Breast epithelium (tissue), 4 donors: ENCODE data around the gene ATP13A3. TPM values are rescaled to one million over a fixed set of nuclear protein-coding genes. Genes with fewer than 3 reads are reported as not detected.

ENCODE experiments used
- DNase-seq, 2 donors: peaks; one replicate each; pipeline ENCODE4 v3.0.0-alpha.2; 2019; ENCODE audit warnings: low spot score in 2 of 2
- H3K27ac ChIP-seq, 2 donors: fragments of 200-600 bp; sonication (generic) in 1 of 2; one replicate each; pipeline ENCODE4 v1.5.1; 2016 to 2019; ENCODE audit warnings: mild to moderate bottlenecking in 1 of 2
- H3K27me3 ChIP-seq, 2 donors: fragments of 200-600 bp; sonication (generic) in 1 of 2; one replicate each; pipeline versions ENCODE4 v1.5.1 to v1.6.0; 2017 to 2019; ENCODE audit warnings: control low read depth in 1 of 2, mild to moderate bottlenecking in 1 of 2
- H3K36me3 ChIP-seq: fragments of 200-600 bp; one replicate; pipeline ENCODE4 v1.5.1; 2019
- H3K4me1 ChIP-seq, 2 donors: fragments of 200-600 bp; sonication (generic); one replicate each; pipeline ENCODE4 v1.5.1; 2016 to 2019; ENCODE audit warnings: control low read depth in 1 of 2
- H3K4me3 ChIP-seq, 3 donors: fragments of 200-600 bp; sonication (generic); 1 replicate in 2 of 3; 2 replicates in 1 of 3; pipeline ENCODE4 v1.5.1; 2016 to 2019; ENCODE audit warnings: mild to moderate bottlenecking in 3 of 3, moderate library complexity in 2 of 3
- H3K9me3 ChIP-seq, 2 donors: fragments of 200-600 bp; sonication (generic) in 1 of 2; one replicate each; pipeline ENCODE4 v1.5.1; 2016 to 2019; ENCODE audit warnings: control low read depth in 1 of 2
- CTCF ChIP-seq, 3 donors: fragments of 450-650 bp; IDR thresholded peaks; one replicate each; pipeline ENCODE4 v1.5.1; 2016 to 2017; ENCODE audit warnings: antibody characterized with exemption in 3 of 3, mild to moderate bottlenecking in 3 of 3, moderate library complexity in 3 of 3
- POLR2A ChIP-seq: fragments of 450-650 bp; IDR thresholded peaks from one replicate; pipeline ENCODE4 v1.6.1; 2016; ENCODE audit warnings: antibody characterized with exemption, mild to moderate bottlenecking, moderate library complexity
- POLR2AphosphoS5 ChIP-seq, 3 donors: sonication (generic); formaldehyde crosslinking; IDR thresholded peaks; one replicate each; pipeline ENCODE4 v1.6.1; 2017; ENCODE audit warnings: antibody characterized with exemption in 3 of 3
- intact Hi-C: fragments of 100-400 bp; cut with DNase I; formaldehyde crosslinking; loops from one replicate; pipeline ENCODE4 v1.15.1; 2023; ENCODE audit warnings: low total_unique reads
- total RNA-seq, 3 donors: library from RNA; depleted of rRNA; stranded (reverse); fragments of >200 nt; gene quantifications; one replicate each; pipeline ENCODE4 v1.1.0, GENCODE V29; 2016

ATP13A3 gene
- total RNA-seq, 3 donors from 2014 or later = 132 to 170 (median 142) TPM

GRCh38 chr3:194440756-194441155 lies 46.0 kb downstream of the ATP13A3 start:
- TF ChIP-seq POLR2AphosphoS5 (IDR thresholded peaks at IDR 0.05) = no peak
- TF ChIP-seq POLR2A = no peak
- TF ChIP-seq CTCF (IDR thresholded peaks at IDR 0.05) = no peak
- H3K9me3 ChIP-seq = no peaks in the 10 kb centered on the region
- intact Hi-C loops = loop anchor here (5.0 kb wide), 1 partner anchor 578 kb away; no protein-coding TSS in a partner anchor
- H3K27ac ChIP-seq = no peak overlapping the region
- no peaks in the 10 kb centered on the region for H3K27me3 ChIP-seq
- no peaks in the 10 kb centered on the region for H3K4me1 ChIP-seq
- no peak overlapping the region for H3K4me3 ChIP-seq
- no peaks in the 10 kb centered on the region for H3K36me3 ChIP-seq
- no peak for DNase-seq

- no peak for TF ChIP-seq POLR2A
- TF ChIP-seq POLR2AphosphoS5 (IDR thresholded peaks at IDR 0.05) = no peak
- Histone ChIP-seq H3K9me3 (no peaks in the 10 kb centered on the region), H3K27me3 (no peaks in the 10 kb centered on the region), H3K27ac (no peak overlapping the region), H3K4me3 (no peak overlapping the region), H3K4me1 (no peaks in the 10 kb centered on the region), H3K36me3 (no peaks in the 10 kb centered on the region)
- no peak for DNase-seq
- intact Hi-C loops = loop anchor here (5.0 kb wide), 1 partner anchor 578 kb away; no protein-coding TSS in a partner anchor
These were observed 46.8 kb downstream of the ATP13A3 start for GRCh38 chr3:194439881-194440550.

- H3K4me3 ChIP-seq = no peak overlapping the region
- no peaks in the 10 kb centered on the region for H3K36me3 ChIP-seq
- DNase-seq = no peak
- no peak overlapping the region for H3K27ac ChIP-seq
- no peaks in the 10 kb centered on the region for H3K4me1 ChIP-seq
- no peak for TF ChIP-seq CTCF (IDR thresholded peaks at IDR 0.05)
- no peak for TF ChIP-seq POLR2AphosphoS5 (IDR thresholded peaks at IDR 0.05)
- no peak for TF ChIP-seq POLR2A
- no peaks in the 10 kb centered on the region for H3K27me3 ChIP-seq
- intact Hi-C loops = no loop called here
- no peaks in the 10 kb centered on the region for H3K9me3 ChIP-seq
These were observed 52.3 kb downstream of the ATP13A3 start for GRCh38 chr3:194434503-194434902.

- intact Hi-C loops = no loop called here
- TF ChIP-seq POLR2AphosphoS5 (IDR thresholded peaks at IDR 0.05) = no peak
- no peak for TF ChIP-seq POLR2A
- no peak for TF ChIP-seq CTCF (IDR thresholded peaks at IDR 0.05)
- H3K4me1 ChIP-seq = no peaks in the 10 kb centered on the region
- no peak overlapping the region for H3K27ac ChIP-seq
- no peaks in the 10 kb centered on the region for H3K9me3 ChIP-seq
- no peak for DNase-seq
- no peaks in the 10 kb centered on the region for H3K27me3 ChIP-seq
- no peaks in the 10 kb centered on the region for H3K36me3 ChIP-seq
- H3K4me3 ChIP-seq = no peak overlapping the region
These were observed 55.2 kb downstream of the ATP13A3 start for GRCh38 chr3:194431554-194431953.

GRCh38 chr3:194425399-194425798 lies 61.4 kb downstream of the ATP13A3 start:
- H3K4me3 ChIP-seq = no peak overlapping the region
- H3K4me1 ChIP-seq = no peaks in the 10 kb centered on the region
- no peaks in the 10 kb centered on the region for H3K27me3 ChIP-seq
- no peaks in the 10 kb centered on the region for H3K9me3 ChIP-seq
- no peak for DNase-seq
- TF ChIP-seq POLR2A = no peak
- no peak for TF ChIP-seq POLR2AphosphoS5 (IDR thresholded peaks at IDR 0.05)
- TF ChIP-seq CTCF (IDR thresholded peaks at IDR 0.05) = no peak
- intact Hi-C loops = no loop called here
- no peaks in the 10 kb centered on the region for H3K36me3 ChIP-seq
- H3K27ac ChIP-seq = no peak overlapping the region
